GM19395 (cell line): ENCODE data around the gene ADAM11.

Experiments used
- ATAC-seq: cut with Tn5 transposase; IDR thresholded peaks from one replicate; pipeline ENCODE4 v1.9.1; 2021; ENCODE audit warnings: mild to moderate bottlenecking, moderate library complexity; ENCODE audit not compliant: unreplicated experiment

Gene ADAM11

GRCh38 chr17:44829523-44830358 is 71.0 kb downstream of the ADAM11 start, which contains the start of gene GJC1:
GJC1 (minus strand) TSS chr17:44830287; CDS start chr17:44805817, 24,470 bp downstream.
- no peak for ATAC-seq

DNA sequence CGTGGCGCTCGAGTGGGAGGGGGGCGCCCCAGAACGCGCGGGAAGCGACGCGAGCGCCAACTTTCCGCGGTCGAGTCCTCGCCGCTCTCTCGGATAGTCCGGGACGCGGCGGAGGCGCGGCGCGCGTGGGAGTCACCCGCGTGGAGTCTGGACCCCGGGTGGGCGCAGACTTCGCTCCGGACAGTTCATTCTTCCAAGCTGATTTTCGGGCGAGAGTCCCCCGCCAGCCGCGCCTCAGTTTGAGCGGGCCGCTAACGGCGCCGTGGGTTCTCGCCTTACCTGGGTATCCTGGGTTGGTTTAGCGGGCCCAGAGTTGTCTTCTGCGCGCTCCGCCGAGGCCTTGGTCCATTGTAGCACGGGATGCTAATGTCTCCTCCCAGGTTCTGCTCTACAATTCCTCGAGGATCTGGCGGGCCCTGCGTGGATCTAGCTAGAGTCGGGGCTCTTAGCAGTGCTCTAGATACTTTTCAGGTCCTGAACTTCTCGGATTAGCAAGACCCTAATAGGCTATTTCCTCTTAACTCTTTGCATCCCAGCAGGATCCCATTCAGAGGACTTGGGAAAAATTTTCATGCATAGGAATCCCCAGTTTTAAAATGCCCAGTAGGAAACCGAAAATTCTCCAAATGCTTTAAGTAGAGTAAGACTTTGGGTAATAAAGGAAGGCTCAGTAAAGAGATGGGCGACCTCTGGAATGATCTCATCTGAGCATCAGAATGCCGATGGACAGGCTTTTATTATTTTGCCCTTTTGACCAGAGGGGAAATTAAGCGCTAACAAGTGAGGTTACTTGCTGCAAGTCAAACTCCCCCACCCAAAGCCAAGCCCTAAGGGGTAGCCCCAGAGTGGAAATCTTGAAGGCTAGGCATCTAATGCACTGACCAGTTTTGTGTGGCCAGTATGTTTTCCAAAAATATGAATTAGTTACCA is 71.8 kb downstream of the ADAM11 start:
- ATAC-seq, result no peak

DNA sequence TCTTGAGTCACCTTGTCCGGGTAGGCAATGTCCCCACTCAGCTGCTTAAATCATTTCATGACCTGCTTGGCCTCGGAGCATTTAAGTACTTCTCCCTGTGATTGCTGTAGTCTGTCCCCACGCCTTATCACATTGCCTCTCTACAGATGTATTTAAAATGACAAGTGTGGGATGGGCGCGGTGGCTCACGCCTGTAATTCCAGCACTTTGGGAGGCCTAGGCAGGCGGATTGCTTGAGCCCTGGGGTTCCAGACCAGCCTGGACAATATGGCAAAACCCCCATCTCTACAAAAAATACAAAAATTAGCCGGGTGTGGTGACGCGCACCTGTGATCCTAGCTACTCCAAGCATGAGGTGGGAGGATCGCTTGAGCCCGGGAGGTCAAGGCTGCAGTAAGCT is 72.6 kb downstream of the ADAM11 start:
- ATAC-seq, result no peak
